Body of pancreas (tissue), 4 donors: ENCODE results near the gene HNRNPH2.

Experiments used
- CTCF ChIP-seq, 7 experiments: fragments of 450-650 bp in 4 of 7; fragments of 200-600 bp in 3 of 7; sonication (generic) in 3 of 7; IDR thresholded peaks; one replicate each; pipeline ENCODE4 v1.5.1; 2016 to 2019; ENCODE audit warnings: antibody characterized with exemption in 7 of 7
- POLR2A ChIP-seq, 3 donors: fragments of 450-650 bp; IDR thresholded peaks; one replicate each; pipeline ENCODE4 v1.6.1; 2016; ENCODE audit warnings: antibody characterized with exemption in 3 of 3, mild to moderate bottlenecking in 2 of 3

- TF ChIP-seq CTCF (IDR thresholded peaks at IDR 0.05) (no peak), POLR2A (IDR thresholded peaks at IDR 0.05) (no peak)
Observed at GRCh38 chrX:101427954-101428353, 19.9 kb downstream of the HNRNPH2 start.
